ENCODE data around the gene C1QTNF8.

The C1QTNF8 gene

DNA sequence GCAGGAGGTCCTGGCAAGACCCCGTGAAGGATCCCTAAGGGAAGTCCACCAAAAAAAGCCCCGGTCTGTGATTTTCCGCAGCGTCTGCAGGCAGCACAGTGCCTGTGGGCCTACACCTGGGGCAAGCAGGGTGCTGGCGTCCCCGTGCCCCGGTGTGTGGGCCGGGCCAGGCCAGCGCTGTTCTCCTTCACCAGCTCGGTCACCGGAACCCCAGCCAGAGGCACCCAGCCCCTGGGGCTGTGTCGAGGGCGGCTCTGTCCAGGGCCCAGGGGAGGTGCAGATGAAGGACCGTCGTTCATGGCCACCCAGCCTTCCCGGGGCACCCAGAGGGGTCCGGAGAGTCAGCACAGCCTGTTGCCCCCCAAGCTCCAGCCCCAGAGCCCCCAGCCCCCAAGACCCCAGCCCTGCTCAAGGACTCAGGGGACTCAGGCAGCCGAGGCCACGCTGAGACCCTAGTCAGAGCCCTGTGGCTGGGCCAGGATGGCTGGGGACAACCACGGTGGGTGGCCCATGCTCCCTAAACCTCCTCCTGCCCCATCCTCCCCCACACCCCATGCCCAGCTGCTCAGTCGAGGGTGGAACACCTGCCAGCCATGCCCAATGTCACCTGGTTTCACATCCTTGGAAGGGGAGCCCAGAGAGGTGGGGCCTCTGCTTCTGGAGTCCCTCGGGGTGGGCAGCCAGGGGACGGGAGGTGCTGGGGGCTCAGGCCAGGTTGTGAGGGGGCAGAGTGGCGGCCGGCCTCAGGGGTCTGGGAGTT lies 5.7 kb upstream of the C1QTNF8 start:
- no peaks in the 10 kb centered on the region for H3K4me1 Mint-ChIP-seq
- no peaks in the 10 kb centered on the region for H3K36me3 Mint-ChIP-seq (ENCODE audit: low read depth)
- TF ChIP-seq, protein P1, sequence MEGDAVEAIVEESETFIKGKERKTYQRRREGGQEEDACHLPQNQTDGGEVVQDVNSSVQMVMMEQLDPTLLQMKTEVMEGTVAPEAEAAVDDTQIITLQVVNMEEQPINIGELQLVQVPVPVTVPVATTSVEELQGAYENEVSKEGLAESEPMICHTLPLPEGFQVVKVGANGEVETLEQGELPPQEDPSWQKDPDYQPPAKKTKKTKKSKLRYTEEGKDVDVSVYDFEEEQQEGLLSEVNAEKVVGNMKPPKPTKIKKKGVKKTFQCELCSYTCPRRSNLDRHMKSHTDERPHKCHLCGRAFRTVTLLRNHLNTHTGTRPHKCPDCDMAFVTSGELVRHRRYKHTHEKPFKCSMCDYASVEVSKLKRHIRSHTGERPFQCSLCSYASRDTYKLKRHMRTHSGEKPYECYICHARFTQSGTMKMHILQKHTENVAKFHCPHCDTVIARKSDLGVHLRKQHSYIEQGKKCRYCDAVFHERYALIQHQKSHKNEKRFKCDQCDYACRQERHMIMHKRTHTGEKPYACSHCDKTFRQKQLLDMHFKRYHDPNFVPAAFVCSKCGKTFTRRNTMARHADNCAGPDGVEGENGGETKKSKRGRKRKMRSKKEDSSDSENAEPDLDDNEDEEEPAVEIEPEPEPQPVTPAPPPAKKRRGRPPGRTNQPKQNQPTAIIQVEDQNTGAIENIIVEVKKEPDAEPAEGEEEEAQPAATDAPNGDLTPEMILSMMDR (IDR thresholded peaks at IDR 0.05; ENCODE audit: unreplicated experiment in 3 of 3): no peak
- H3K27me3 Mint-ChIP-seq (ENCODE audit: low read depth): peaks cover 9% of the 10 kb centered on the region
- no peak overlapping the region for H3K27ac Mint-ChIP-seq
- no peaks in the 10 kb centered on the region for H3K9me3 Mint-ChIP-seq
- H3K4me3 Mint-ChIP-seq: no peak overlapping the region

DNA sequence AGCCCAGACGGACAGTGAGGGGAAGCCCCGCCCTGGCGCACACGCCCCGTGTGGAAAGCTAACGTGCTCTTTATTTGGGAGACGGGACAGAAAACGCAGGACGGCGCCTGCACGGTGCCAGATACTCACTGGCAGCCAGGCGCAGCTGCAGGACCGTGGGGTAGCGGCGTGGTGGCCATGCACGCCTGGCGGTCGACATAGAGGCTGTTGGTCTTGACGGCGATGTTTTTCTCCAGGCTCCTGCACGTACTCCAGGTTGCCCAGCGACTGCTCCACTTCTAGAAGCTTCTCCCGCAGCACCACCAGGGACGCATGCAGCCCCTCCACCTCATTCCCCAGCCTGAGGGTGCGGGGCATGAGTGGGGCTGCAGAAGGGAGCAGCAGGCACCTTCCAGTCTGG lies 5.1 kb upstream of the C1QTNF8 start:
- TF ChIP-seq, protein P1 (IDR thresholded peaks at IDR 0.05; ENCODE audit: unreplicated experiment in 3 of 3): no peak
- no peaks in the 10 kb centered on the region for H3K4me1 Mint-ChIP-seq
- H3K27me3 Mint-ChIP-seq (ENCODE audit: low read depth): peaks cover 9% of the 10 kb centered on the region
- no peaks in the 10 kb centered on the region for H3K9me3 Mint-ChIP-seq
- H3K4me3 Mint-ChIP-seq: no peak overlapping the region
- no peak overlapping the region for H3K27ac Mint-ChIP-seq
- H3K36me3 Mint-ChIP-seq (ENCODE audit: low read depth): no peaks in the 10 kb centered on the region

DNA sequence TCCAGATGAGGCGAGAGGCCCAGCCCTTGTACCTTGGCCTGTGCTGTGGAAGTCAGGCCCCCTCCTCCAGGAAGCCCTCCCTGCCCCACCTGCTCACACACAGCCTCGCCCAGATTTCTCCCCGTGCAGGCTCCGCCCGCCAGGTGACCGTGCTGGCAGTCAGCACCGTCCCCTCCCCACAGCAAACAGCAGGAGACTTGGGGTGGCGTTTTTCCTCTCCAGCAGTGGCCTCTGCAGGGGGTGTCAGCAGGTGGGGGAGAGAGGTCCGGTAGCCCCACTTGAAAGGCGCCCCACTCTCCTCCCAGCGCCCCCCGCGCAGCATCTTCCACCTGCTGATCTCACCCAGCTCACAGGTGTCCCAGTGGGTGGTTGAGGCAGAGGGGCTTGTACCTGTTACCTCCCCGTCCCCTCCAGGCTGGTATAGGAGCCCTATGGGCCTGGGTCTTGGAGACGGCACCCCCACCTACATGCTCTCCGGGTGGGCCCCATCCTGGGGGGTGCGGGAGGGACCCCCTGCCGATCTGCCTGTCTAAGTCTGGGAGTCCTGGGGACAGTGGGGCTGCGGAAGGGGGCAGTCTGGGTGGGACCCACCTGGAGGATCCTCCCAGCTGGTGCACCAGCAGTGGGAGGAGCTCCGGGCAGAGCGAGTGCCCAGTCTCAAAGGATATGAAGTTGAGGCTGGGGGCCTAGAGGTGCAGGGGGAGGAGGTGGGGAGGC lies 4.2 kb upstream of the C1QTNF8 start:
- Mint-ChIP-seq H3K9me3 (no peaks in the 10 kb centered on the region), H3K36me3 (ENCODE audit: low read depth) (no peaks in the 10 kb centered on the region), H3K27me3 (ENCODE audit: low read depth) (peaks cover 9% of the 10 kb centered on the region), H3K4me3 (no peak overlapping the region), H3K27ac (no peak overlapping the region), H3K4me1 (no peaks in the 10 kb centered on the region)
- TF ChIP-seq, protein P1 (IDR thresholded peaks at IDR 0.05; ENCODE audit: unreplicated experiment in 3 of 3): no peak

DNA sequence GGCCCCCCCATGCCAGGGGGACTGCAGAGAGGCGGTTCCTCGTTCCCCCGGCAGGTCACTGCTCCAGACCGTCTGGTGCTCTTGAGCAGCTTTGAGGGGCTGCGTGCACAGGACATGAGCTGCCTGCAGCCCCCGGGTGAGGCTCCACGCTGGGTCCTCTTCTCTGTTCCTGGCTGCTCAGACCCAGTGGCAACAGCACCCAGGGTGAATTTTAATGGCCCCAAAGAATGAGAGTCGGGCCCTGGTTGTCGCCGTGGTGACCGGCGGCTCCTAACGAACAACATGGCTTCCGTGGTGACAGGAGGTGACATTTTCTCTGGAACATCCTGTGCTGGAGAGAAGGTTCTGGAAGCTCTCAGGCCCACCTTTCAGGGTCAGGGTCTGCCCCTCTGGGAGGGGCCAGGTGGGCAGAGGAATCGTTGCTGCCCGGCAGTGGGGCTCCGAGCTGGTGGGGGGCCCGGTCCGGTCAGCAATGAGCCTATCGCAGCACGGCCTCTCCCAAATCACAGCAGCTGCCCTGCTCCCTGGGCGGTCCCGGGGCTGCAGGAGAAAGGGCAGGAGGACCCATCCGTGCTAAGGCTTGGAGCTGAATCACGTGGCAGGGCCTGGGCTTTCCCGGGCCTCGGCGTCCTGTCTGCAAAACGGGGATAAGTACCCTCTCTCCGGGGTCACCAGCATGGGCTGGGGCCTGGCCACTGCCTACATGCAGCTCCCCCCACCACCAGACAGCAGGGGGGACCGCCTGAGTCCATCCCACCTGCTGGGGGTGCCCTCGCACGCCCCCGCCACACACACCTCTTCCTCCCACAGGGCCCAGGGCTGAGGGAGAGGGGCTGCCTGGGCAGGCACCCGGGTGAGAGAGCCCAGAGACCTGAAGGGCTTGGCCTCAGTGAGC lies 3.4 kb upstream of the C1QTNF8 start:
- peaks cover 3% of the 10 kb centered on the region for H3K27me3 Mint-ChIP-seq (ENCODE audit: low read depth)
- H3K36me3 Mint-ChIP-seq (ENCODE audit: low read depth): no peaks in the 10 kb centered on the region
- H3K27ac Mint-ChIP-seq: no peak overlapping the region
- no peak overlapping the region for H3K4me3 Mint-ChIP-seq
- no peaks in the 10 kb centered on the region for H3K9me3 Mint-ChIP-seq
- no peaks in the 10 kb centered on the region for H3K4me1 Mint-ChIP-seq
- TF ChIP-seq, protein P1 (IDR thresholded peaks at IDR 0.05; ENCODE audit: unreplicated experiment in 3 of 3): no peak

DNA sequence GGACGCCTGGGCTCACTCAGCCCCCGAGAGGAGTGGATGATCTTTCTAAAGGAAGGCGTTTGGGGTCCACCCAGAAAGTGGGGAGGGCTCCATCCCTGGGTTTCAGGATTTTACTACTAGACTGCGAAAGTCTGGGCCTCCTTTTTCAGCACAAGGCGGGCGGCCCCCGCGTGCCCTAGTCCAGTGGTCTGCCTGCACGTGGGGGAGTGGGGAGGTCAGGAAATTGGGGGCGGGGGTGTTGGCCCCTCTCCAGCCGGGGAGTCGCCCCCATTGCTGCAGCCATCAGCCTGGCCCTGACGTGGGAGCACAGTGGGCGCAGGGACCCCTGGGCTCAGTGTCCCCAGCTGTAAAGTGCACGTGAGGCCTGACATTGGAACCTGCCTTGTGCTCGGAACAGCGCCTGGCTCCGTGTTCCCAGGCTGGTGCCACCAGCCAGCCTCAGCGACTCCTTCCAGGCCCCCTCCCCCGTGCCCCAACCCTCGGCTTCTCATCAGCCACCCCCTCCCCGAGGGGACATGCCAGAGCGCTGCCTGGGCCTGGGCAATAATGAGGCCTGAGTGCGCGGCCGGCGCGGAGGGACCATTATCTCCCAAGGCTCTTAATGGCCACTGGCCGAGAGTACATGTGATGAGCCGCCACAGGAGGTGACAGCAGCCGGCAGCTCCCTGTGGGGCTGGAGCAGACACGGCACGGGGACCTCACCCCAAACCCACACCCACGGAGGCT lies 2.4 kb upstream of the C1QTNF8 start:
- no peak overlapping the region for H3K27ac Mint-ChIP-seq
- no peak overlapping the region for H3K4me3 Mint-ChIP-seq
- peaks cover 3% of the 10 kb centered on the region for H3K27me3 Mint-ChIP-seq (ENCODE audit: low read depth)
- no peaks in the 10 kb centered on the region for H3K36me3 Mint-ChIP-seq (ENCODE audit: low read depth)
- no peaks in the 10 kb centered on the region for H3K9me3 Mint-ChIP-seq
- TF ChIP-seq, protein P1 (IDR thresholded peaks at IDR 0.05; ENCODE audit: unreplicated experiment in 3 of 3): no peak
- no peaks in the 10 kb centered on the region for H3K4me1 Mint-ChIP-seq

All from nephron (organoid).